ENCODE results near the gene HES7.
"Not testable (repeated sequence)": the region's sequence is repeated elsewhere in the genome, so short reads cannot be mapped to it uniquely, and the experiment has no call there.

The HES7 gene

DNA sequence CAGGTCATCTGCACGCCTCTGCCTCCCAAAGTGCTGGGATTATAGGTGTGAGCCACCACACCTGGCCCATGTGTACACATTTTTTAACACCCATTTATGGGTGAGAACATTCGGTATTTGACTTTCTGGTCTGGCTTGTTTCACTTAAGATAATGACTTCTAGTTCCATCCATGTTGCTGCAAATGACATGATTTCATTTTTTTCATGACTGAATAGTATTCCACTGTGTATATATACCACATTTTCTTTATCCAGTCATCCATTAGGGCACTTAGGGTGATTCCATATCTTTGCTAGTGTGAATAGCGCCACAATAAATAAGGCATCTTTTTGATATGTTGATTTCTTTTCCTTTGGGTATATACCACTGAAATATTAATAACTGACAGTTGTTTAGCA is 42.0 kb downstream of the HES7 start:
- no peak for DNase-seq (ENCODE audit: low spot score)
- Histone ChIP-seq H3K4me3 (no peak overlapping the region), H3K27ac (no peak overlapping the region)
- TF ChIP-seq, protein P1, sequence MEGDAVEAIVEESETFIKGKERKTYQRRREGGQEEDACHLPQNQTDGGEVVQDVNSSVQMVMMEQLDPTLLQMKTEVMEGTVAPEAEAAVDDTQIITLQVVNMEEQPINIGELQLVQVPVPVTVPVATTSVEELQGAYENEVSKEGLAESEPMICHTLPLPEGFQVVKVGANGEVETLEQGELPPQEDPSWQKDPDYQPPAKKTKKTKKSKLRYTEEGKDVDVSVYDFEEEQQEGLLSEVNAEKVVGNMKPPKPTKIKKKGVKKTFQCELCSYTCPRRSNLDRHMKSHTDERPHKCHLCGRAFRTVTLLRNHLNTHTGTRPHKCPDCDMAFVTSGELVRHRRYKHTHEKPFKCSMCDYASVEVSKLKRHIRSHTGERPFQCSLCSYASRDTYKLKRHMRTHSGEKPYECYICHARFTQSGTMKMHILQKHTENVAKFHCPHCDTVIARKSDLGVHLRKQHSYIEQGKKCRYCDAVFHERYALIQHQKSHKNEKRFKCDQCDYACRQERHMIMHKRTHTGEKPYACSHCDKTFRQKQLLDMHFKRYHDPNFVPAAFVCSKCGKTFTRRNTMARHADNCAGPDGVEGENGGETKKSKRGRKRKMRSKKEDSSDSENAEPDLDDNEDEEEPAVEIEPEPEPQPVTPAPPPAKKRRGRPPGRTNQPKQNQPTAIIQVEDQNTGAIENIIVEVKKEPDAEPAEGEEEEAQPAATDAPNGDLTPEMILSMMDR (IDR thresholded peaks at IDR 0.05): no peak

DNA sequence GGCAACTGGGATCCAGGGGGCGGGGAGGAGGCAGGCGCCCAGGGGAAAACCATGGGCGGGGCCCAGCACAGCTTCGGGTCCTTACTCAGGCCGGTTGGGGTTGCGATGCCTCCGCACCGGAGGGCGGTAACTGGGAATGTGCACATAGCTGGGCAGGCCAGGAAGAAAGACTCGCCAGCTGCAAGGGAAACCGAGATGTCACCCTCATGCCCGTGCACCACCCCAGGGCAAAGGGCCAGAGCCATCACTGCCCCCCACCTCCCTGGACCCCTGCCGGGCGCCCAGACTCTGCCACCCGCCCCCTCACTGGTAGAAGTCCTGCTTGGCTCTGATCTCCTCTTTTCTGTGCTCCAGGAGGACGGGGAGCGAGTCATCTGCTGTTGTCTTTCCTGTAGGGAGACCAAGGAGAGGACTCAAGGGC is 43.1 kb downstream of the HES7 start:
- TF ChIP-seq, protein P1 (IDR thresholded peaks at IDR 0.05): no peak
- H3K27ac ChIP-seq: no peak overlapping the region
- no peak overlapping the region for H3K4me3 ChIP-seq
- no peak for DNase-seq (ENCODE audit: low spot score)

DNA sequence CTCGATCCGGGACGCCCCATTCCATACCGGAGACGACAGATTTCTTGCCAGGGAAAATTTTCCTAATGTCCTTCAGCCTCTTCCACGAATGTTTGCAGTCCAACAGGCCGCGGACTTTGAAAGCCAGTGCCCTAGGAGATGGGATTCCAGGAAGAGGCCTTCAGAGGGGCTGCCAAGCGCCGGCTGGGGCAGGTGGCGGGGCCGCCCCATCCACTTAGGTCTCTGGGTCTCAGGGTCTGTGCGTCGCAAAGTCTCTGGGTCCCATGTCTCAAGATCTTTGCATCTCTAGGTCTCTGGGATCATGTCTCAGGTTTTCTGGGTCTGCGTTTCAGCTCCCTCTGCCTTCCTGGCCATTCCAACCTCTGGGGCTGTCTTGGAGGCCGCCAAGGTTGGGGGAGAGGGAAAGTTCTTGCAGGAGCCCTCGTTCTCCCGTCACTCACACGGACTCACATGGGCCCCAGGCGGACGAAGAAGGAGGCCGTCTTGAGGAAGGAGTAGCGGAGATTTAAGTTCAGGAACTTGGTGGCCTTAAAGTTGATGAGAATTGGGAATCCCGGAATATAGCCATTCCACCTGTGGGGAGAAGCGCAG is 43.6 kb downstream of the HES7 start:
- no peak for DNase-seq (ENCODE audit: low spot score)
- H3K4me3 ChIP-seq: peak overlapping the region; percentile 64
- TF ChIP-seq, protein P1 (IDR thresholded peaks at IDR 0.05): no peak
- no peak overlapping the region for H3K27ac ChIP-seq

DNA sequence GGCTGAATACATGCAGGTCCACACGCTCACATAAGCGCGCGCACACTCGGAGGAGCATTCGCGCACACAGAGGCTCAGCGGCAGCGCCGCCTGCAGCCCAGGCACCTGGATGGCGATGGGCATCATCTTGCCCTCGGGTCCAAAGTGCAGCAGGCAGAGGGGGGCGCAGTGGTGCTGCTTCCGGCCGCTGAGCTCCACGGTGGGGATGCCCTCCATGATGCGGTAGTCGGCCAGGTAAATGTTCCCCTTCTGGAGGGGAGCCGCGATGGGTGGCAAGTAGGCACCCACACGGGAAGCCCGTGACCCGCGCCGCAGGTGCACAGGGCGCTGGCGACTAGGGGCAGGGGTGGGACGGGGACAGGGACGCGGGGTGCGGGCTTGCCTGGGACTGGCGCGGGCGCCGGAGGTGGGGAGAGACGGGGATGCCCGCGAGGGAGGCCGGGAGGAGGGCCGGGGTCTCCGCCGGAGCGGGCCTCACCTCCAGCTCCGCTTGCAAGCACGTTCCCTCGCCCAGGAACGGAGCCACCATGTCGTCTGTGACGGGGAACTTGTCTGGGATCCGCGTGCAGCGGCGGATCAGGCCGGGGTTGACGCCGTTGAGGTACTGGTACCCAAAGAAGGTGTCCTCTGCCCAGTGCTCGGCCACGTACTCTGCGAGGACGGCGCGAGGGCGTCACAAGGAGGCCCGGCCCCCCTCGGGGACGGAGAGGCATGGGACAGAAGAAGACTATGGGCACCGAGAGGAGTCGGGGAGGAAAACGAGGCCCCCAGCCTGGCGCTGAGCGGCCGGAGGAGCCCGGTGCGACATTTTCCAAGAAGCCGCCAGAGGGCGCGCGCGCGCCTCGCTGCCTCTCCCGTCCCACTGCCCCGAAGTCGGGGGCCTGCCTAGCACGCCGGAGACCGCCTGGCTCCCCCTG is 44.4 kb downstream of the HES7 start:
- TF ChIP-seq, protein P1 (IDR thresholded peaks at IDR 0.05): peak; percentile 94
- H3K27ac ChIP-seq: no peak overlapping the region
- DNase-seq (ENCODE audit: low spot score): peak; percentile 82
- H3K4me3 ChIP-seq: peak overlapping the region; percentile 64

DNA sequence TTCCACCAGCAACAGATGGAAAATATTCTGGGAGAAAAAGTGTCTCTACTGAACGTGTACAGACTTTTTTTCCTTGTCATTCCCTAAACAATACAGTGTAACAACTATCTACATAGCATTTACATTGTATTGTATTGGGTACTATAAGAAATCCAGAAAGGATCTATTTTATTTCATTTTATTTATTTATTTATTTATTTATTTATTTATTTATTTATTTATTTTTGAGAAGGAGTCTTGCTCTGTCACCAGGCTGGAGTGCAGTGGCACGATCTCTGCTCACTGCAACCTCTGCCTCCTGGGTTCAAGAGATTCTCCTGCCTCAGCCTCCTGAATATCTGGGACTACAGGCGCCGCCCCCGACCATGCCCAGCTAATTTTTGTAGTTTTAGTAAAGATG is 46.0 kb downstream of the HES7 start:
- not testable (repeated sequence) for H3K4me3 ChIP-seq; H3K27ac ChIP-seq; DNase-seq (ENCODE audit: low spot score)

DNA sequence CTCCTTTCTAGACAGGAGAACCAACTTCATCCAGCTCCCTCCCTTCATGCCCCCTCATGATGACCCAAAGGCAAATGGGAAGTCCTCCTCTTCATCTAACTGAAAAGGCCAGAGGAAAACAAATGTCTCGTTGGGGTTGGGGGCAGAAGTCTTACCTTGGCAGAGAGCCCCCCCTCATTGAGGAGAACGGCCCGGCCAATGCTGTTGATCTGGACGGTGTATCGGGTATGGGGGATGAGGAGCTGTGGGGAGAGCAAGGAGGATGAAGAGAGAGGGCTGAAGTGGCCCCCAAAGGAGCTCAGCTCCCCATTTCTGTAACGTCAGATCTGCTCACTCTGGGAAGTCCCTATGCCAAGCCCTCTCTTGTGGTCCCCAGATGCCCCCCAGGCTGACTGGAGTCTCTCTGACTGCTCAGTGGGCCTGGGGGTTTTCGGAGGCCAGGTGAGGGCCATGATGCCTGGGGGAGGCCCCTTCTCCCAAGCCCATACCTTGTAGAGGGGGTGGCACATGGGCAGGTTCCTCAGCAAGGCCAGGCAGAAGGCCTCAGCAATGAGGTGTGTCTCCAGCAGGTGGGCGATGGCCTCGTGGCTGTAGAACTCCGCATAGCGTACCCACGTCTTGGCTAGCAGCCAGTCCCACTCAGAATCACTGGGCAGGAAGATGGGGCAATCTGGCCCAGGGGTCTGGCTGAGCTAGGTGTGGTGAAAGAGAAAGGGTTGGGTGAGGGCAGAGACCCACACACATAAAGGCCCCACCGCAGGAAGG is 47.2 kb downstream of the HES7 start:
- no peak overlapping the region for H3K4me3 ChIP-seq
- TF ChIP-seq, protein P1 (IDR thresholded peaks at IDR 0.05): no peak
- H3K27ac ChIP-seq: no peak overlapping the region
- DNase-seq (ENCODE audit: low spot score): no peak

DNA sequence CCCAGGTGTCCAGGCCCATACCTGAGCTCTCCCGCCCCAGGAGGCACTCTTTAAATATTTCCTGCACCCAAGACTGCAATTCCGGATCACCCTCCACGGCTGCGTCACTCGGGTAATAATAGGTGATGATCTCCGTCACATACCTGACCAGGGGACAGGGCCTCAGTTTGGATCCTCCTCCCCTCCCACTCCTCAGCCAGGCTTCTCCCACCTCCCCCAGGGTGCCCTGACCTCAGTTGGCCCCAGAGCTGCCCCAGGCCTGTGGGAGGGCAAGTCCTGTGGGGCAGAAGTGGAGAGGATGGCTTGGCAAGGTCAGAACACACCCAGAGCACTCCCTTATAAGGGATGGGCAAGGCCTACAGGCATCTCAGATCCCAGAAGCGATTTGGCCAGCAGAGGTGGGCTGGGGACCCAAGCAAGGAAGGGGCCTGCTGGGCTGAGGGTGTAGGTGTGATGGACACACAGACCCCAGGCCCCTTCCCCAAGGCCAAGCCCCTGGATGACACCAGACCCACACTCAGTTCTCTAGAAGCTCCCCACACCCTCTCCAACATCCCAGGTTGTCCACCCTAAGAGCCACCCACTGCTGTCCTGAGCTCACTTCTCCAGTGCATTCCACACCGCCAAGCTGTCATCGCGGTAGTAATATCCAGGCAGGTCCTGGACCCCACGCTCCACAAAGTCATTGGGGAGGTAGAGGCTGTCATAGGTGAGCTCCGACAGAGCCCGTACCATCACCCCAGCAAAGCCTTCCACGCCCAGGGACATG is 48.1 kb downstream of the HES7 start:
- TF ChIP-seq, protein P1 (IDR thresholded peaks at IDR 0.05): no peak

More for the DNA sequence above, 48.1 kb downstream of the HES7 start:
- Histone ChIP-seq H3K27ac (no peak overlapping the region), H3K4me3 (no peak overlapping the region)
- DNase-seq (ENCODE audit: low spot score): no peak

Measured in coronary artery (tissue), 2 donors.